Smooth muscle cell (in vitro differentiated cells): ENCODE results near the gene SRA1. TPM values are rescaled to one million over a fixed set of nuclear protein-coding genes. Genes with fewer than 3 reads are reported as not detected.

Source experiments
- DNase-seq: peaks from one replicate; lab custom pipeline; 2025; ENCODE audit not compliant: unreplicated experiment; lab: John Stamatoyannopoulos, UW
- H2AFZ ChIP-seq: fragments of 200-600 bp; sonication (generic); 2 replicates; pipeline ENCODE4 v1.6.0; 2016; ENCODE audit warnings: antibody characterized with exemption, low read depth, mild to moderate bottlenecking
- H3F3A ChIP-seq: fragments of 200-600 bp; sonication (generic); 2 replicates; pipeline ENCODE4 v1.6.0; 2017; ENCODE audit warnings: antibody characterized with exemption, low read depth
- H3K27ac ChIP-seq: fragments of 200-600 bp; sonication (generic); 2 replicates; pipeline ENCODE4 v1.5.1; 2016; ENCODE audit warnings: low read depth, mild to moderate bottlenecking
- H3K27me3 ChIP-seq: fragments of 200-600 bp; sonication (generic); 2 replicates; pipeline ENCODE4 v1.6.1; 2016; ENCODE audit warnings: low read depth, mild to moderate bottlenecking
- H3K36me3 ChIP-seq: fragments of 200-600 bp; sonication (generic); 2 replicates; pipeline ENCODE4 v1.5.1; 2016; ENCODE audit warnings: low read depth
- H3K4me1 ChIP-seq: fragments of 200-600 bp; sonication (generic); 2 replicates; pipeline ENCODE4 v1.5.1; 2016; ENCODE audit warnings: low read depth
- H3K4me2 ChIP-seq: fragments of 200-600 bp; sonication (generic); 2 replicates; pipeline ENCODE4 v1.6.0; 2016; ENCODE audit warnings: mild to moderate bottlenecking
- H3K4me3 ChIP-seq: fragments of 200-600 bp; sonication (generic); 2 replicates; pipeline ENCODE4 v1.5.1; 2016; ENCODE audit warnings: mild to moderate bottlenecking
- H3K79me2 ChIP-seq: fragments of 200-600 bp; sonication (generic); 2 replicates; pipeline ENCODE4 v1.6.0; 2016; ENCODE audit warnings: low read depth, mild to moderate bottlenecking
- H3K9ac ChIP-seq: fragments of 200-600 bp; sonication (generic); 2 replicates; pipeline ENCODE4 v1.6.0; 2016; ENCODE audit warnings: low read depth
- H3K9me3 ChIP-seq: fragments of 200-600 bp; sonication (generic); replicated peaks from 2 replicates; pipeline ENCODE4 v1.5.1; 2016; ENCODE audit warnings: low read depth
- H4K20me1 ChIP-seq: fragments of 200-600 bp; sonication (generic); 2 replicates; pipeline ENCODE4 v1.6.0; 2016; ENCODE audit warnings: low read depth
- CTCF ChIP-seq: fragments of 200-600 bp; sonication (generic); IDR thresholded peaks from 2 replicates; pipeline ENCODE4 v1.5.1; 2017; ENCODE audit warnings: borderline replicate concordance, mild to moderate bottlenecking, antibody characterized with exemption; ENCODE audit not compliant: insufficient read depth, poor library complexity, severe bottlenecking
- WGBS: methylation state at CpG from one replicate; pipeline ENCODE4 v1.1.7; 2016; ENCODE audit warnings: low lambda C conversion rate; 5-methylcytosine and 5-hydroxymethylcytosine counted together
- polyA plus RNA-seq: library from polyadenylated mRNA; unstranded; fragments of >200 nt; fragmentation: Nextera tagmentation; extraction: Ambion mirVana; gene quantifications from 2 replicates; pipeline ENCODE4 v1.2.1, GENCODE V29; 2016
- total RNA-seq: library from RNA; depleted of rRNA; stranded (reverse); fragments of >200 nt; gene quantifications from 2 replicates; pipeline ENCODE4 v1.2.3, GENCODE V29; 2014

Gene SRA1
- total and polyA plus RNA-seq, 2 experiments from 2014 or later: 61.4 to 146 TPM

GRCh38 chr5:140561753-140562523 lies 4.7 kb upstream of the SRA1 start:
- Histone ChIP-seq H4K20me1 (no peaks in the 10 kb centered on the region), H3K9ac (no peak overlapping the region), H2AFZ (no peak overlapping the region), H3K4me1 (peaks cover 14% of the 10 kb centered on the region), H3K79me2 (peaks cover 28% of the 10 kb centered on the region), H3K27ac (no peak overlapping the region), H3K4me2 (no peak overlapping the region), H3K4me3 (no peak overlapping the region), H3K9me3 (no peaks in the 10 kb centered on the region), H3K27me3 (no peaks in the 10 kb centered on the region), H3K36me3 (no peaks in the 10 kb centered on the region), H3F3A (no peaks in the 10 kb centered on the region)
- no peak for DNase-seq
- TF ChIP-seq CTCF: no peak
- 98% methylated on average over 10 of the region's 10 CpGs for WGBS

- DNase-seq: no peak
- H3K4me3 ChIP-seq: no peak overlapping the region
- H3K36me3 ChIP-seq: no peaks in the 10 kb centered on the region
- no peaks in the 10 kb centered on the region for H3K9me3 ChIP-seq
- WGBS: 91% methylated on average over 10 of the region's 10 CpGs
- peaks cover 9% of the 10 kb centered on the region for H4K20me1 ChIP-seq
- no peak overlapping the region for H3K9ac ChIP-seq
- TF ChIP-seq CTCF: no peak
- peaks cover 32% of the 10 kb centered on the region for H3K79me2 ChIP-seq
- H3K4me2 ChIP-seq: no peak overlapping the region
- no peak overlapping the region for H2AFZ ChIP-seq
- H3K27me3 ChIP-seq: no peaks in the 10 kb centered on the region
- no peaks in the 10 kb centered on the region for H3F3A ChIP-seq
- no peak overlapping the region for H3K27ac ChIP-seq
- H3K4me1 ChIP-seq: peaks cover 18% of the 10 kb centered on the region
These were observed 3.0 kb upstream of the SRA1 start for GRCh38 chr5:140560227-140560626.

- H3K4me3 ChIP-seq: no peak overlapping the region
- no peak overlapping the region for H3K4me2 ChIP-seq
- DNase-seq: no peak
- H3K79me2 ChIP-seq: peaks cover 43% of the 10 kb centered on the region
- no peak overlapping the region for H2AFZ ChIP-seq
- peaks cover 26% of the 10 kb centered on the region for H4K20me1 ChIP-seq
- H3K9me3 ChIP-seq: no peaks in the 10 kb centered on the region
- no peak for TF ChIP-seq CTCF
- H3K27ac ChIP-seq: peak overlapping the region; percentile 86
- 96% methylated on average over 9 of the region's 9 CpGs for WGBS
- H3K4me1 ChIP-seq: peaks cover 20% of the 10 kb centered on the region
- H3F3A ChIP-seq: no peaks in the 10 kb centered on the region
- H3K36me3 ChIP-seq: no peaks in the 10 kb centered on the region
- H3K9ac ChIP-seq: no peak overlapping the region
- H3K27me3 ChIP-seq: no peaks in the 10 kb centered on the region
These were observed 1.3 kb upstream of the SRA1 start for GRCh38 chr5:140558542-140558941.

- Histone ChIP-seq H3F3A (no peaks in the 10 kb centered on the region), H3K4me3 (peak overlapping the region; percentile 79), H3K9me3 (no peaks in the 10 kb centered on the region), H3K4me2 (peak overlapping the region; percentile 100), H4K20me1 (peaks cover 32% of the 10 kb centered on the region), H3K79me2 (peaks cover 43% of the 10 kb centered on the region), H3K27ac (peak overlapping the region; percentile 86), H3K4me1 (peaks cover 17% of the 10 kb centered on the region), H3K36me3 (no peaks in the 10 kb centered on the region), H2AFZ (no peak overlapping the region), H3K27me3 (no peaks in the 10 kb centered on the region), H3K9ac (peak overlapping the region; percentile 98)
- TF ChIP-seq CTCF: no peak
- no peak for DNase-seq
- WGBS: 96% methylated on average over 3 of the region's 3 CpGs
These were observed 692 bp upstream of the SRA1 start for GRCh38 chr5:140557965-140558364.
